Measurements from ENCODE around the gene GTF2A1.

GTF2A1 gene

GRCh38 chr14:81193924-81194633 is 26.7 kb downstream of the GTF2A1 start:
- no peak for DNase-seq
- in situ Hi-C loops (cut with HindIII; ENCODE audit: low pct_ligation_motif_present, low pct_unique_long_range_greater_than_20kb, low sequenced_read_pairs), result no loop called here

GRCh38 chr14:81192594-81192993 is 28.2 kb downstream of the GTF2A1 start:
- no peak for DNase-seq
- in situ Hi-C loops (cut with HindIII; ENCODE audit: low pct_ligation_motif_present, low pct_unique_long_range_greater_than_20kb, low sequenced_read_pairs), result no loop called here

- no peak for DNase-seq
- in situ Hi-C loops (cut with HindIII; ENCODE audit: low pct_ligation_motif_present, low pct_unique_long_range_greater_than_20kb, low sequenced_read_pairs), result no loop called here
Observed at GRCh38 chr14:81187832-81188522, 32.8 kb downstream of the GTF2A1 start.

GRCh38 chr14:81179631-81180030 is 41.1 kb downstream of the GTF2A1 start:
- no peak for DNase-seq
- in situ Hi-C loops (cut with HindIII; ENCODE audit: low pct_ligation_motif_present, low pct_unique_long_range_greater_than_20kb, low sequenced_read_pairs), result no loop called here

- DNase-seq, result no peak
- in situ Hi-C loops (cut with HindIII; ENCODE audit: low pct_ligation_motif_present, low pct_unique_long_range_greater_than_20kb, low sequenced_read_pairs), result no loop called here
Observed at GRCh38 chr14:81178063-81178462, 42.7 kb downstream of the GTF2A1 start.

- no peak for DNase-seq
- in situ Hi-C loops (cut with HindIII; ENCODE audit: low pct_ligation_motif_present, low pct_unique_long_range_greater_than_20kb, low sequenced_read_pairs), result no loop called here
Observed at GRCh38 chr14:81177225-81177624, 43.5 kb downstream of the GTF2A1 start.

GRCh38 chr14:81176241-81176640 is 44.5 kb downstream of the GTF2A1 start:
- in situ Hi-C loops (cut with HindIII; ENCODE audit: low pct_ligation_motif_present, low pct_unique_long_range_greater_than_20kb, low sequenced_read_pairs), result no loop called here
- DNase-seq, result no peak

- no peak for DNase-seq
- in situ Hi-C loops (cut with HindIII; ENCODE audit: low pct_ligation_motif_present, low pct_unique_long_range_greater_than_20kb, low sequenced_read_pairs), result no loop called here
Observed at GRCh38 chr14:81172881-81173280, 47.9 kb downstream of the GTF2A1 start.

- in situ Hi-C loops (cut with HindIII; ENCODE audit: low pct_ligation_motif_present, low pct_unique_long_range_greater_than_20kb, low sequenced_read_pairs), result no loop called here
- DNase-seq, result no peak
Observed at GRCh38 chr14:81172353-81172752, 48.4 kb downstream of the GTF2A1 start.

GRCh38 chr14:81170829-81171195 is 49.9 kb downstream of the GTF2A1 start:
- in situ Hi-C loops (cut with HindIII; ENCODE audit: low pct_ligation_motif_present, low pct_unique_long_range_greater_than_20kb, low sequenced_read_pairs), result no loop called here
- peak; percentile 5 for DNase-seq

- in situ Hi-C loops (cut with HindIII; ENCODE audit: low pct_ligation_motif_present, low pct_unique_long_range_greater_than_20kb, low sequenced_read_pairs), result no loop called here
Observed at GRCh38 chr14:81170104-81170828, 50.5 kb downstream of the GTF2A1 start.

GRCh38 chr14:81169711-81170103 is 51.1 kb downstream of the GTF2A1 start:
- in situ Hi-C loops (cut with HindIII; ENCODE audit: low pct_ligation_motif_present, low pct_unique_long_range_greater_than_20kb, low sequenced_read_pairs), result no loop called here
- peak; percentile 5 for DNase-seq

More at GRCh38 chr14:81170104-81170828, 50.5 kb downstream of the GTF2A1 start:
- peak; percentile 83 for DNase-seq

GRCh38 chr14:81169267-81169666 is 51.5 kb downstream of the GTF2A1 start:
- DNase-seq, result no peak
- in situ Hi-C loops (cut with HindIII; ENCODE audit: low pct_ligation_motif_present, low pct_unique_long_range_greater_than_20kb, low sequenced_read_pairs), result no loop called here

GRCh38 chr14:81166121-81166520 is 54.6 kb downstream of the GTF2A1 start:
- DNase-seq, result no peak
- in situ Hi-C loops (cut with HindIII; ENCODE audit: low pct_ligation_motif_present, low pct_unique_long_range_greater_than_20kb, low sequenced_read_pairs), result no loop called here

GRCh38 chr14:81165188-81165587 is 55.6 kb downstream of the GTF2A1 start:
- no peak for DNase-seq
- in situ Hi-C loops (cut with HindIII; ENCODE audit: low pct_ligation_motif_present, low pct_unique_long_range_greater_than_20kb, low sequenced_read_pairs), result no loop called here

- in situ Hi-C loops (cut with HindIII; ENCODE audit: low pct_ligation_motif_present, low pct_unique_long_range_greater_than_20kb, low sequenced_read_pairs), result no loop called here
- DNase-seq, result peak; percentile 88
Observed at GRCh38 chr14:81164167-81164774, 56.5 kb downstream of the GTF2A1 start.

- in situ Hi-C loops (cut with HindIII; ENCODE audit: low pct_ligation_motif_present, low pct_unique_long_range_greater_than_20kb, low sequenced_read_pairs), result no loop called here
- no peak for DNase-seq
Observed at GRCh38 chr14:81162941-81163340, 57.8 kb downstream of the GTF2A1 start.

- DNase-seq, result no peak
Observed at GRCh38 chr14:81161749-81162148, 59.0 kb downstream of the GTF2A1 start.

GRCh38 chr14:81161088-81161487 is 59.7 kb downstream of the GTF2A1 start:
- DNase-seq, result no peak
- in situ Hi-C loops (cut with HindIII; ENCODE audit: low pct_ligation_motif_present, low pct_unique_long_range_greater_than_20kb, low sequenced_read_pairs), result no loop called here

More at GRCh38 chr14:81161749-81162148, 59.0 kb downstream of the GTF2A1 start:
- in situ Hi-C loops (cut with HindIII; ENCODE audit: low pct_ligation_motif_present, low pct_unique_long_range_greater_than_20kb, low sequenced_read_pairs), result no loop called here

All from ACHN (cell line).